PFSK-1 (cell line): ENCODE data around the gene WDR64.

Experiments
- FOXP2 ChIP-seq: optimal IDR thresholded peaks from 2 replicates; pipeline ENCODE3; 2011; ENCODE audit warnings: borderline replicate concordance, control low read depth, inconsistent platforms; ENCODE audit not compliant: insufficient read depth; ENCODE audit errors: extremely low read length, extremely low read depth
- POLR2AphosphoS5 ChIP-seq: IDR thresholded peaks from 2 replicates; pipeline ENCODE4 v1.6.1; 2012; ENCODE audit warnings: low read depth, mild to moderate bottlenecking, control low read depth, low read length, moderate library complexity
- TAF1 ChIP-seq: IDR thresholded peaks from 2 replicates; pipeline ENCODE4 v1.6.1; 2012; ENCODE audit warnings: low read length, control low read depth, borderline replicate concordance; ENCODE audit not compliant: insufficient read depth

Gene WDR64

DNA sequence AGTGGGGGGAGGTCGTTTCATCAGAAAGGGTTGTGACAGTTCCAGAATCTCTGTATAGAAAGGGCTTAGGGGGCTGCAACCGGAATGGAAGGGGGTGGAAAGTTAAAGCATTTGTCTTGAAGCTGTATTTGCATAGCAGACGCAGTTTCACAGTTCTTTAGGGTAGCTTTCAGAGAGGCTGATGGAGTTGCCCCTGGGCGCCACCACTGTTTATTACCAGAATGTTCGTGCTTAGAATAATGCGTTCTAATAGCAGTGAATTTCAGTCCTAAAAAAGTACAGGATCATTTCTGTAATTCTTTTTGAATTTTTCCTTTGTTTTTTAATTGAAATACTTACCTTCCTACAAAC is 197.2 kb downstream of the WDR64 start:
- TF ChIP-seq FOXP2 (no peak), TAF1 (no peak), POLR2AphosphoS5 (no peak)
